Neural cell (in vitro differentiated cells): Measurements from ENCODE around the gene ELK3. TPM values are rescaled to one million over a fixed set of nuclear protein-coding genes. Genes with fewer than 3 reads are reported as not detected.

Experiments
- H2AFZ ChIP-seq: fragments of 200-600, 300-800 bp; sonication (generic), shearing (Covaris generic); 2 replicates; pipeline ENCODE4 v1.6.0; 2014; ENCODE audit warnings: low read depth, mild to moderate bottlenecking, antibody characterized with exemption, low read length, moderate library complexity
- H3F3A ChIP-seq: fragments of 200-600 bp; shearing (Covaris generic); 2 replicates; pipeline ENCODE4 v1.6.1; 2016; ENCODE audit warnings: mild to moderate bottlenecking, moderate library complexity, mixed read lengths, antibody characterized with exemption, low read length; ENCODE audit not compliant: insufficient read depth, poor library complexity, severe bottlenecking
- H3K27ac ChIP-seq: fragments of 200-600, 300-800 bp; sonication (generic), shearing (Covaris generic); 2 replicates; pipeline ENCODE4 v1.5.1; 2014; ENCODE audit warnings: mild to moderate bottlenecking, low read length, moderate library complexity
- H3K27me3 ChIP-seq: fragments of 300-800, 200-600 bp; sonication (generic), shearing (Covaris generic); 2 replicates; pipeline ENCODE4 v1.6.0; 2014; ENCODE audit warnings: mild to moderate bottlenecking, low read depth, low read length, moderate library complexity; ENCODE audit not compliant: insufficient read depth
- H3K36me3 ChIP-seq: fragments of 300-800, 200-600 bp; sonication (generic), shearing (Covaris generic); 2 replicates; pipeline ENCODE4 v1.5.1; 2014; ENCODE audit warnings: mild to moderate bottlenecking, antibody characterized with exemption, low read length, moderate library complexity; ENCODE audit not compliant: insufficient read depth
- H3K4me2 ChIP-seq: fragments of 300-800, 200-600 bp; sonication (generic), shearing (Covaris generic); 2 replicates; pipeline ENCODE4 v1.6.0; 2014; ENCODE audit warnings: mild to moderate bottlenecking, low read length
- H3K4me3 ChIP-seq: fragments of 300-800, 200-600 bp; sonication (generic), shearing (Covaris generic); 2 replicates; pipeline ENCODE4 v1.5.1; 2014; ENCODE audit warnings: mild to moderate bottlenecking, low read length, moderate library complexity
- H3K79me2 ChIP-seq: fragments of 200-600 bp; shearing (Covaris generic); replicated peaks from 2 replicates; pipeline ENCODE4 v1.6.0; 2014; ENCODE audit warnings: mild to moderate bottlenecking, low read length, moderate library complexity; ENCODE audit not compliant: insufficient read depth
- H3K9ac ChIP-seq: fragments of 300-800, 200-600 bp; sonication (generic), shearing (Covaris generic); 2 replicates; pipeline ENCODE4 v1.6.1; 2016; ENCODE audit warnings: mild to moderate bottlenecking, low read length, mixed read lengths
- H3K9me2 ChIP-seq: fragments of 200-600 bp; shearing (Covaris generic); 2 replicates; pipeline ENCODE4 v1.6.1; 2016; ENCODE audit warnings: mild to moderate bottlenecking, low read length, mixed read lengths; ENCODE audit not compliant: insufficient read depth
- H3K9me3 ChIP-seq: fragments of 200-600, 300-800 bp; sonication (generic), shearing (Covaris generic); 2 replicates; pipeline ENCODE4 v1.6.1; 2016; ENCODE audit warnings: mild to moderate bottlenecking, mixed run types, low read length, moderate library complexity, mixed read lengths
- H4K20me1 ChIP-seq: fragments of 200-600 bp; shearing (Covaris generic); 2 replicates; pipeline ENCODE4 v1.6.1; 2016; ENCODE audit warnings: mild to moderate bottlenecking, mixed run types; ENCODE audit not compliant: insufficient read depth
- CTCF ChIP-seq: fragments of 450-650 bp; IDR thresholded peaks from 2 replicates; pipeline ENCODE4 v1.5.1; 2014; ENCODE audit warnings: antibody characterized with exemption, mild to moderate bottlenecking, moderate library complexity; ENCODE audit not compliant: poor library complexity, severe bottlenecking
- EP300 ChIP-seq: fragments of 450-650 bp; conservative IDR thresholded peaks from 2 replicates; pipeline ENCODE4 v1.6.1; 2014; ENCODE audit warnings: antibody characterized with exemption, mild to moderate bottlenecking, moderate library complexity; ENCODE audit not compliant: poor library complexity, severe bottlenecking
- EZH2 ChIP-seq: fragments of 200-600, 300-800 bp; shearing (Covaris generic), sonication (generic); IDR thresholded peaks from 2 replicates; pipeline ENCODE4 v1.6.1; 2014; ENCODE audit warnings: antibody characterized with exemption, low read length, borderline replicate concordance, mild to moderate bottlenecking; ENCODE audit not compliant: insufficient read depth, poor library complexity, severe bottlenecking
- MXI1 ChIP-seq: fragments of 450-650 bp; conservative IDR thresholded peaks from 2 replicates; pipeline ENCODE4 v1.6.1; 2014; ENCODE audit warnings: antibody characterized with exemption, mild to moderate bottlenecking; ENCODE audit not compliant: poor library complexity, severe bottlenecking
- POLR2AphosphoS5 ChIP-seq: IDR thresholded peaks from 2 replicates; pipeline ENCODE4 v1.6.1; 2012
- RAD21 ChIP-seq: fragments of 450-650 bp; conservative IDR thresholded peaks from 2 replicates; pipeline ENCODE4 v1.6.1; 2014; ENCODE audit warnings: antibody characterized with exemption, mild to moderate bottlenecking, moderate library complexity
- REST ChIP-seq: IDR thresholded peaks from 2 replicates; pipeline ENCODE4 v1.6.1; 2012; ENCODE audit warnings: borderline replicate concordance
- SMC3 ChIP-seq: fragments of 450-650 bp; conservative IDR thresholded peaks from 2 replicates; pipeline ENCODE4 v1.6.1; 2014; ENCODE audit warnings: antibody characterized with exemption, mild to moderate bottlenecking, moderate library complexity; ENCODE audit not compliant: poor library complexity
- TAF1 ChIP-seq: IDR thresholded peaks from 2 replicates; pipeline ENCODE4 v1.6.1; 2012; ENCODE audit warnings: low read depth
- polyA plus RNA-seq: library from polyadenylated mRNA; depleted of rRNA; stranded (reverse); fragments of >200 nt; gene quantifications from 2 replicates; pipeline ENCODE4 v1.2.3, GENCODE V29; 2014

ELK3 gene
- polyA plus RNA-seq, 1 donor from 2014 or later: 0.10 TPM

DNA sequence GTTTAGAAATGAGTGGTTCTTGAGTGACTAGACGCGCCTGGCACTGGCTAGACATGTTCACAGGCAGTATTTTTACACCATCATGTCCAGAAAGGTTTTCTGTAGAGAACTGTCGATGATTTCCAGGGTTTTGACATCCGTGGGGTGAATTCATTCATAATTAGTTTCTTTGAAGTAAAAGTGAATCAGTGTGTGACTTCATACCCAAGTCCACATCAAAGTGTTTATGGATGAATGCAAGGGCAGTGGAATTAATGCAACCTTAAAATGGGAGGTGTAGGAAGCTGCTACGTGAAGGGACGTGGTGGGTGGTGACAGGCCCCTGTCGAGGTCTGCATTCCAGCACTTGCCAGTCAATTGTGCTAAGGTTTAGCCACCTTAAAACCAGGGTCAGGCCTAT, 38.4 kb upstream of the ELK3 start:
- H3K4me3 ChIP-seq: no peak overlapping the region
- no peak overlapping the region for H3K4me2 ChIP-seq
- no peaks in the 10 kb centered on the region for H3K9me3 ChIP-seq
- H3K27ac ChIP-seq: no peak overlapping the region
- no peak overlapping the region for H3K9ac ChIP-seq
- no peaks in the 10 kb centered on the region for H3K27me3 ChIP-seq
- H3K79me2 ChIP-seq: no peaks in the 10 kb centered on the region
- H3F3A ChIP-seq: no peaks in the 10 kb centered on the region
- no peak for TF ChIP-seq EZH2
- TF ChIP-seq CTCF: no peak
- TF ChIP-seq POLR2AphosphoS5: no peak
- no peak for TF ChIP-seq TAF1
- TF ChIP-seq SMC3: no peak
- TF ChIP-seq REST: no peak
- no peak for TF ChIP-seq RAD21
- TF ChIP-seq EP300: no peak
- TF ChIP-seq MXI1: no peak
- no peaks in the 10 kb centered on the region for H3K36me3 ChIP-seq
- no peaks in the 10 kb centered on the region for H4K20me1 ChIP-seq
- H3K9me2 ChIP-seq: no peaks in the 10 kb centered on the region
- H2AFZ ChIP-seq: no peak overlapping the region

DNA sequence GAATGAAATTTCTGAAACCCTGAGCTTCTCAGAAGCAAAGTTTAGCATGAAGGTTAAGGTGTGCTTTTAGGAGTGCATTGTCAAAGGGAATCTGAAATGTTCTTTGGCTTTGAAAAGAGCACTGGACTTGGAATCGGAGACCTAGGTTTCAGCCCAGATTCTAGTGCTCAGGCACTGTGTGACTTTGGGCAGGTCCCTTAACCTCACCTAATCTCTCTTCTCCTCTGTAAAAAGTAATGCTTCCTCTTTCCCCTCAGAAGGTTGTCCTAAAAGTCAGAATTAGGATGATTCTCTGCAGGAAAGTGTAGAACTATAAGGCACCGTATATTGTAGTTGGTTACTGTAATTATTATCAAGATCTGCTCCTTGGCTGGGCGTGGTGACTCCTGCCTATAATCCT, 38.0 kb upstream of the ELK3 start:
- no peaks in the 10 kb centered on the region for H3K36me3 ChIP-seq
- no peaks in the 10 kb centered on the region for H3K9me2 ChIP-seq
- TF ChIP-seq SMC3: no peak
- no peak for TF ChIP-seq EZH2
- TF ChIP-seq REST: no peak
- TF ChIP-seq RAD21: no peak
- TF ChIP-seq CTCF: no peak
- TF ChIP-seq EP300: no peak
- TF ChIP-seq TAF1: no peak
- TF ChIP-seq MXI1: no peak
- TF ChIP-seq POLR2AphosphoS5: no peak
- no peaks in the 10 kb centered on the region for H3K27me3 ChIP-seq
- no peak overlapping the region for H3K27ac ChIP-seq
- no peak overlapping the region for H3K9ac ChIP-seq
- no peaks in the 10 kb centered on the region for H3F3A ChIP-seq
- no peak overlapping the region for H3K4me2 ChIP-seq
- H3K79me2 ChIP-seq: no peaks in the 10 kb centered on the region
- no peaks in the 10 kb centered on the region for H3K9me3 ChIP-seq
- no peak overlapping the region for H2AFZ ChIP-seq
- no peak overlapping the region for H3K4me3 ChIP-seq
- no peaks in the 10 kb centered on the region for H4K20me1 ChIP-seq
